ENCODE measurements around the gene PRR5.

DNA sequence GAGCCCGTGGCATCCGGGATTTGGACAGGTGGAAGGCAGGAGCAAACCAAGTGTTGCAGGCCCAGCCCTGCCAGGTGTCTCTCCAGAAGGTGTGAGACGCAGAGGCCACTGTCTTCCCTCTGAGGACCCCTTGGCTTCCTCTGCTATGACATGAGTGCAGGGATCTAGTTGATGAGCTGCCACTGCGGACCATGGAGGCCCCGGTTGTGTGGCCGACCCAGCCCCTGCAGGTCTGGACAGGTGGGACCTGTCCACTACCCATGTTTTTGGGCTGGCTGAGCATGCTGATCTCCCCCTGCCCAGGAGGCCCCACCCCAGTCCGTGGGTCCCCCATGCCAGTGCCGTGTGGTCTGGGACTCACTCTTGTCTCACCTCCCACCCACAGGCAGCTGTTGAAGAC, 22.9 kb downstream of the PRR5 start:
- TF ChIP-seq, protein P1, sequence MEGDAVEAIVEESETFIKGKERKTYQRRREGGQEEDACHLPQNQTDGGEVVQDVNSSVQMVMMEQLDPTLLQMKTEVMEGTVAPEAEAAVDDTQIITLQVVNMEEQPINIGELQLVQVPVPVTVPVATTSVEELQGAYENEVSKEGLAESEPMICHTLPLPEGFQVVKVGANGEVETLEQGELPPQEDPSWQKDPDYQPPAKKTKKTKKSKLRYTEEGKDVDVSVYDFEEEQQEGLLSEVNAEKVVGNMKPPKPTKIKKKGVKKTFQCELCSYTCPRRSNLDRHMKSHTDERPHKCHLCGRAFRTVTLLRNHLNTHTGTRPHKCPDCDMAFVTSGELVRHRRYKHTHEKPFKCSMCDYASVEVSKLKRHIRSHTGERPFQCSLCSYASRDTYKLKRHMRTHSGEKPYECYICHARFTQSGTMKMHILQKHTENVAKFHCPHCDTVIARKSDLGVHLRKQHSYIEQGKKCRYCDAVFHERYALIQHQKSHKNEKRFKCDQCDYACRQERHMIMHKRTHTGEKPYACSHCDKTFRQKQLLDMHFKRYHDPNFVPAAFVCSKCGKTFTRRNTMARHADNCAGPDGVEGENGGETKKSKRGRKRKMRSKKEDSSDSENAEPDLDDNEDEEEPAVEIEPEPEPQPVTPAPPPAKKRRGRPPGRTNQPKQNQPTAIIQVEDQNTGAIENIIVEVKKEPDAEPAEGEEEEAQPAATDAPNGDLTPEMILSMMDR (IDR thresholded peaks at IDR 0.05) = no peak
- no peak for TF ChIP-seq POLR2A (IDR thresholded peaks at IDR 0.05)
